22Rv1 (cell line): ENCODE measurements around the gene HMG20B.

Experiments used
- CTCF ChIP-seq: fragments of 450-650 bp; IDR thresholded peaks from 2 replicates; pipeline ENCODE4 v1.5.1; 2017; ENCODE audit warnings: mild to moderate bottlenecking
- ZFX ChIP-seq: fragments of 450-650 bp; IDR thresholded peaks from 2 replicates; pipeline ENCODE4 v1.6.1; 2017; ENCODE audit warnings: antibody characterized with exemption, borderline replicate concordance

- TF ChIP-seq CTCF (no peak), ZFX (no peak)
Measured at GRCh38 chr19:3595521-3596061, 22.8 kb downstream of the HMG20B start.
